Mucosa of stomach (tissue), 1 donor: ENCODE data around the gene TMEM106C.
"Not testable (repeated sequence)": the region's sequence is repeated elsewhere in the genome, so short reads cannot be mapped to it uniquely, and the experiment has no call there.

Experiments
- H3K27me3 ChIP-seq: one replicate; pipeline ENCODE4 v1.7.0; 2013; ENCODE audit warnings: mild to moderate bottlenecking, low read length; ENCODE audit not compliant: control insufficient read depth, insufficient read depth
- H3K36me3 ChIP-seq: one replicate; pipeline ENCODE4 v1.7.0; 2013; ENCODE audit warnings: low read length; ENCODE audit not compliant: control insufficient read depth, insufficient read depth
- H3K4me1 ChIP-seq: one replicate; pipeline ENCODE4 v1.7.0; 2013; ENCODE audit warnings: mild to moderate bottlenecking, low read length; ENCODE audit not compliant: control insufficient read depth, insufficient read depth
- H3K4me3 ChIP-seq: one replicate; pipeline ENCODE4 v1.7.0; 2013; ENCODE audit warnings: low read length
- H3K9ac ChIP-seq: one replicate; pipeline ENCODE4 v1.7.0; 2013; ENCODE audit warnings: mild to moderate bottlenecking, low read length, moderate library complexity
- H3K9me3 ChIP-seq: one replicate; pipeline ENCODE4 v1.7.0; 2013; ENCODE audit warnings: mild to moderate bottlenecking, low read length, moderate library complexity; ENCODE audit not compliant: control insufficient read depth
- donor health status: Pancreatic carcinoma.

The TMEM106C gene

GRCh38 chr12:47954467-47955045 is 8.8 kb upstream of the TMEM106C start:
- Histone ChIP-seq H3K9ac (no peak overlapping the region), H3K27me3 (peaks cover 4% of the 10 kb centered on the region), H3K9me3 (no peaks in the 10 kb centered on the region), H3K36me3 (no peaks in the 10 kb centered on the region), H3K4me1 (no peaks in the 10 kb centered on the region), H3K4me3 (no peak overlapping the region)

GRCh38 chr12:47955059-47955458 is 8.3 kb upstream of the TMEM106C start:
- H3K36me3 ChIP-seq, result no peaks in the 10 kb centered on the region
- H3K9ac ChIP-seq, result no peak overlapping the region
- no peaks in the 10 kb centered on the region for H3K9me3 ChIP-seq
- no peak overlapping the region for H3K4me3 ChIP-seq
- peaks cover 4% of the 10 kb centered on the region for H3K27me3 ChIP-seq
- H3K4me1 ChIP-seq, result no peaks in the 10 kb centered on the region

DNA sequence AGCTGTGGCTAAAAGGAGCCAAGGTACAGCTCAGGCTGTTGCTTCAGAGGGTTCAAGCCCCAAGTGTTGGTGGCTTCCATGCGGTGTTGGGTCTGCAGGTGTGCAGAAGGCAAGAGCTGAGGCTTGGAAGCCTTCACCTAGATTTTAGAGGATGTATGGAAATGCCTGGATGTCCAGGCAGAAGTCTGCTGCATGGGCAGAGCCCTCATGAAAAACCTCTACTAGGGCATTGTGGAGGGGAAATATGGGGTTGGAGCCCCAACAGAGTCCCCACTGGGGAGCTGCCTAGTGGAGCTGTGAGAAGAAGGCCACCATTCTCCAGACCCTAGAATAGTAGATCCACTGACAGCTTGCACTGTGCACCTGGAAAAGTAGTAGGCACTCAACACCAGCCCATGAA is 5.7 kb upstream of the TMEM106C start:
- not testable (repeated sequence) for H3K4me3 ChIP-seq, H3K4me1 ChIP-seq, H3K9me3 ChIP-seq, H3K36me3 ChIP-seq, H3K9ac ChIP-seq
- peaks cover 14% of the 10 kb centered on the region for H3K27me3 ChIP-seq

DNA sequence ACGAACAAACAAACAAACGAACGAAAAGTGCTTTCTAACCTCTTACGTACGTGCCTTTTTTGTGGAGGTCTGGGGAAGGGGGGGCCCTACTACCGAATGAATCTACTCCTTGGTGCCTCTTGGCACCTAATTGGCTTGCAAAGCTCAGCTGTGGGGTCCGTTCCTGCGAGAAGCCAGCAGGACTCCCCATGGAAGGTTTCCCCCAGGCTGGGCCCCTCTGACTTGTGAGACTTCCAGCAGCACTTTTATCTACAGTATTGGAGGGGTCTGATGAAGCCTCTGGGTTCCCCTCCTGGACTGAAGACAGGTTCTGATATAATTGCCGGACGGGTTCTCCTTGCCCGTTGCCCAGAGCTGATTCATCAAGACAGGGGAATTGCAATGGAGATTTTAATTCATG is 1.2 kb upstream of the TMEM106C start:
- H3K9me3 ChIP-seq, result no peaks in the 10 kb centered on the region
- H3K4me3 ChIP-seq, result no peak overlapping the region
- H3K36me3 ChIP-seq, result no peaks in the 10 kb centered on the region
- peaks cover 23% of the 10 kb centered on the region for H3K4me1 ChIP-seq
- no peak overlapping the region for H3K9ac ChIP-seq
- H3K27me3 ChIP-seq, result peaks cover 10% of the 10 kb centered on the region

DNA sequence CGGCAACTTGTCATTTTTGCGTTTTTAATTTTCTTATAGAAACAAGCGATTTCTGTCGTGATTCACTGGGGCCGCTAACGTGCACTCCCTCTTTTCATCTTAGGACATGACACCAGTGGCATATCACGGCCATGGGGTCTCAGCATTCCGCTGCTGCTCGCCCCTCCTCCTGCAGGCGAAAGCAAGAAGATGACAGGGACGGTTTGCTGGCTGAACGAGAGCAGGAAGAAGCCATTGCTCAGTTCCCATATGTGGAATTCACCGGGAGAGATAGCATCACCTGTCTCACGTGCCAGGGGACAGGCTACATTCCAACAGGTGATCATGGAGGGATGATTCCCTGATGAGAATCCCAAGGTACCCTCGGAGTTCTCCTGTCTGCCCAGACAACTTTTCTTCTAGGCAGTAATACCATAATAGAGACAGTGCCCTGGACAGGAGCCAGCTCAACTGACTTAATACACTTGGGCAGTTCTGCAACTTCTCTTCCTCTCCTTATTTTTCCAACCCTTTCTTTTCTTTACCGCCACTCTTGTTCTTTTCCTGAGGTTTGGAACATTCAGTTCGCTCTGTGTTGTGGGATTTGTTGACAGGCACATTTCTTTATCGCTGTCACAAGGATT is 821 bp downstream of the TMEM106C start:
- H3K36me3 ChIP-seq, result no peaks in the 10 kb centered on the region
- peaks cover 23% of the 10 kb centered on the region for H3K4me1 ChIP-seq
- peak overlapping the region; percentile 84 for H3K9ac ChIP-seq
- H3K27me3 ChIP-seq, result peaks cover 10% of the 10 kb centered on the region
- peak overlapping the region; percentile 86 for H3K4me3 ChIP-seq
- no peaks in the 10 kb centered on the region for H3K9me3 ChIP-seq

DNA sequence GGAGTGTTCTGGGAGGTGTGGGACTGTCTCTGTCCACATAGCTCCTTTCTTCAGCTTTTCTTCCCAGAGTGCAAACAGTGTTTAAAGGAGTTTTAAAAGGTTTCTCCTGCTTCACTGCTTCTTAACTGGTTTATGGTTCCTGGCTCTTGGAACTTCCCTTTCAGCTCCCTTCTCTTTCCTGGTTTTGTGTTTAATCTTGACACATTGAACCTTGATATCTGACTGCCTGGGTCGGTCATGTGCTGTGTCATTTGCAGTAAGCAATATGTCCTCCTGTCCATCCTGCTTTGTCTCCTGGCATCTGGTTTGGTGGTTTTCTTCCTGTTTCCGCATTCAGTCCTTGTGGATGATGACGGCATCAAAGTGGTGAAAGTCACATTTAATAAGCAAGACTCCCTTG is 2.2 kb downstream of the TMEM106C start:
- H3K27me3 ChIP-seq, result peaks cover 10% of the 10 kb centered on the region
- H3K36me3 ChIP-seq, result no peaks in the 10 kb centered on the region
- H3K4me3 ChIP-seq, result no peak overlapping the region
- peaks cover 23% of the 10 kb centered on the region for H3K4me1 ChIP-seq
- no peaks in the 10 kb centered on the region for H3K9me3 ChIP-seq
- H3K9ac ChIP-seq, result no peak overlapping the region

DNA sequence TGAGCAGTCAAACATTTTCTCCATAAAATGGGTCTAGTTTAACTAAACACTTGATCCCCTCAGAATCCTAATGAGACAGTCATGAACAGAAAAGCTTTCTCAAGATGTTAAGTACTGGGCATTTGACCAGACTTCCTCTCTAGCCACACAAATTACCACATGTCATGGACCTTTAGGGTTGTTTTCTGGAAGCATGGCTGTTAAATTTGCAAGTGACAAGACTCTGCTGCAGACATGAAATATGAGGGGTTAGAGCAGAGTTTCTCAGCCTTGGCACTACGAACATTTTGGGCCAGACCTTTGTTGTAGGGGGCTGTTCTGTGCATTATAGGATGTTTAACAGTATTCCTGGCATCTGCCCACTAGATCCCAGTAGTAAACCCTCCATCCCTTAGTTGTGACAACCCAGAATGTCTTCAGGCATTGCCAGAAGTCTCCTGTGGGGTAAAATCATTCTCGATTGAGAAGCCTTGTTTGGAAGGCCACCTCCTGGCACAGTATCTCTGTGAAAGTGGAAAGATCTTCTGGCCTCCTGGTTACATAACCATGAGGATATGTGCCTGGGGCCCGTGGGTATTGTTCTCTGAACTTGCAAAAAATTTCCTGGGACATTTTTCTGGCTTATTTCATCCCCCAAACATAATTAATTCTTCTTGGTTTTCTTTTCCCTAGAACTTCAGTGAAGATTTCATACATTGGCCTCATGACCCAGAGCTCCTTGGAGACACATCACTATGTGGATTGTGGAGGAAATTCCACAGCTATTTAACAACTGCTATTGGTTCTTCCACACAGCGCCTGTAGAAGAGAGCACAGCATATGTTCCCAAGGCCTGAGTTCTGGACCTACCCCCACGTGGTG is 4.3 kb downstream of the TMEM106C start:
- H3K4me3 ChIP-seq, result no peak overlapping the region
- no peaks in the 10 kb centered on the region for H3K36me3 ChIP-seq
- no peaks in the 10 kb centered on the region for H3K27me3 ChIP-seq
- H3K9me3 ChIP-seq, result no peaks in the 10 kb centered on the region
- peaks cover 27% of the 10 kb centered on the region for H3K4me1 ChIP-seq
- H3K9ac ChIP-seq, result no peak overlapping the region

DNA sequence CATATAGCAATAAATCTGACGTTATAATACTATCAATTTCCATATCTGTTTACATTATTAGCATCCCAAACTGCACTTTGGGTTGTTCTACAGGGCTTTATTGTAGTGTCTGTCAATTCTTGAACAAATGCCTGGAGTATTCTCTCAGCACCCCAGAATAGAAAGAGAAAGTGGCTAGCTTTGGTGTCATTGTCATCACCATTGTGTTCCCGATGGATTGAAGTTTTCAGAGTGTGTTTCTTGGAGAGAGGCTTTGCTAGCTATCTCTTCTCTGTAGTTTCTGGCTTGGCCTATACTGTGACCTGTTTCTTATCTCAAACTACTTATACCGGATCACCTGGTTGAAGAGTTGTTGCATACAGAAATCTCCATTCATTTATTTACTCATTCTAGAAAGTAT is 6.4 kb downstream of the TMEM106C start:
- Histone ChIP-seq H3K9ac (no peak overlapping the region), H3K4me3 (no peak overlapping the region), H3K36me3 (no peaks in the 10 kb centered on the region), H3K27me3 (peaks cover 10% of the 10 kb centered on the region), H3K9me3 (no peaks in the 10 kb centered on the region), H3K4me1 (peaks cover 15% of the 10 kb centered on the region)

- Histone ChIP-seq H3K9me3 (no peaks in the 10 kb centered on the region), H3K27me3 (peaks cover 13% of the 10 kb centered on the region), H3K9ac (no peak overlapping the region), H3K36me3 (no peaks in the 10 kb centered on the region), H3K4me1 (peaks cover 8% of the 10 kb centered on the region), H3K4me3 (no peak overlapping the region)
These were observed 7.4 kb downstream of the TMEM106C start for GRCh38 chr12:47970843-47971242.

GRCh38 chr12:47972895-47973294 is 9.5 kb downstream of the TMEM106C start:
- Histone ChIP-seq H3K27me3 (peaks cover 20% of the 10 kb centered on the region), H3K9ac (no peak overlapping the region), H3K4me3 (no peak overlapping the region), H3K4me1 (peaks cover 5% of the 10 kb centered on the region), H3K9me3 (no peaks in the 10 kb centered on the region), H3K36me3 (no peaks in the 10 kb centered on the region)

DNA sequence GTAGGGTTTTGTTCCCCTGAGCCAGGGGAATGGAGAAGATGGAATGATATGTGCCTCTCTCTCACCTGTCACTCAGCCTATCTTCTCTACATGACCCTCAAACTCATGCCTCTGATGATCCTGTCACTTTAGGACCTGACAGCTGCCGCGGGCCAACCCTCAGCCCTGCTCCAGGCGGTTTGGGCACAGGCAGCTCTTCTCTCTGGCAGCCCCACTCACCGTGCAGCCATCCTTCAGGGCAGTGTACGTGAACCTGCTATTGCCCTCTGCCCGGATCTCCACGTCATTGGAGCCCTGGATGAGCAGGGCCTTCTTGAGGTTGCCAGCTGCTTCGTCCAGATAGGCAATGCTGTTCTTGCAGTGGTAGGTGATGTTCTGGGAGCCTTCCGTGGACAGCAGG is 10.5 kb downstream of the TMEM106C start:
- Histone ChIP-seq H3K9me3 (no peaks in the 10 kb centered on the region), H3K4me1 (peaks cover 5% of the 10 kb centered on the region), H3K36me3 (no peaks in the 10 kb centered on the region), H3K4me3 (no peak overlapping the region), H3K9ac (no peak overlapping the region), H3K27me3 (peaks cover 20% of the 10 kb centered on the region)

DNA sequence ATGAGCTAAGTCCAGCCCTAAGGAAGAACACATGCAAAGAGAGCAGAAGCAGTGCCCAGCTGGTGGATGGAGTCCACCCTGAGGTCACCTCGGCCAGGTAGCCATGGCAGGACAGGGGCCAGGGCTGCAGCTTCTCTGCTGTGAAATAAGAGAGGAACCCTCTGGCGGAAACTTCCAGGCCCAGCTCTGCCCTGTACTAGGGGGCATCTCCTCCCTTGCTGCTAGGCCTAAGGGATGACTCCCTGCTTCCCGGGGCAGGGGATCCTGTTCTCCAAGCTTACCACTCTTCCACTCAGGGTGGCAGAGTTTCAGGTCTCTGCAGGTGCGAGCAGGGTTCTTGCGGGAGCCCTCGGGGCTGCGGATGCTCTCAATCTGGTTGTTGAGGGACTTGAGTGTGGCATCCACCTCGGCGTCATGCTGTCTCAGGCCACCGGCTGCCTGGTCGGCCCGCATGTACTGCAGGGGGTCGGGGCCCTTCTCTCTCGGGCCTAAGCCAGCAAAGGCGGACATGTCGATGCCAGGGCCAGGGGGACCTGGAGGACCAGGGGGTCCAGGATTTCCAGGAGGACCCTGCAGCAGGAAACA is 11.7 kb downstream of the TMEM106C start:
- Histone ChIP-seq H3K4me1 (peaks cover 5% of the 10 kb centered on the region), H3K9me3 (no peaks in the 10 kb centered on the region), H3K9ac (no peak overlapping the region), H3K4me3 (no peak overlapping the region), H3K27me3 (peaks cover 20% of the 10 kb centered on the region), H3K36me3 (no peaks in the 10 kb centered on the region)
